ENCODE results near the gene GLI3. TPM values are rescaled to one million over a fixed set of nuclear protein-coding genes. Genes with fewer than 3 reads are reported as not detected.

The GLI3 gene
- total and polyA plus RNA-seq, 10 of the 15 experiments (the other 5 are each of a cell fraction or from before 2014, with no cell fraction given): 0.01 TPM; not detected in 8

GRCh38 chr7:42197451-42197850 lies 39.6 kb downstream of the GLI3 start:
- CTCF ChIA-PET: no interaction called here
- no peaks in the 10 kb centered on the region for H3K4me1 ChIP-seq (ENCODE audit: control insufficient read depth, insufficient read depth, low read length)
- FAIRE-seq: no peak

More at GRCh38 chr7:42197451-42197850, 39.6 kb downstream of the GLI3 start:
- Histone ChIP-seq H4K20me1 (ENCODE audit: control insufficient read depth, insufficient read depth) (no peaks in the 10 kb centered on the region), H3K9ac (ENCODE audit: control insufficient read depth, insufficient read depth, low read length) (no peak overlapping the region), H3K79me2 (ENCODE audit: control insufficient read depth, insufficient read depth, low read length) (no peaks in the 10 kb centered on the region), H3K27me3 (replicated peaks in 1 of 2; ENCODE audit: control insufficient read depth in 2 of 2, insufficient read depth in 2 of 2, low read length in 1 of 2) (no peaks in the 10 kb centered on the region), H3K36me3 (ENCODE audit: control insufficient read depth in 2 of 2, insufficient read depth in 2 of 2, low read length in 1 of 2) (no peaks in the 10 kb centered on the region), H3K9me3 (replicated peaks; ENCODE audit: control insufficient read depth, insufficient read depth, low read length) (no peaks in the 10 kb centered on the region), H3K4me3 (no peak overlapping the region), H3K4me2 (ENCODE audit: control insufficient read depth, insufficient read depth) (no peak overlapping the region), H3K27ac (ENCODE audit: control insufficient read depth, insufficient read depth) (no peak overlapping the region), H2AFZ (ENCODE audit: control insufficient read depth, low read depth, low read length) (no peak overlapping the region)
- intact Hi-C loops (cut with micrococcal nuclease; ENCODE audit: unreplicated experiment): no loop called here
- ChIA-PET RAD21 (ENCODE audit: unreplicated experiment) (no interaction called here), POLR2A (no interaction called here), SMC1A (ENCODE audit: uncharacterized antibody, unreplicated experiment) (no interaction called here)
- 28% methylated on average over 12 of the region's 12 CpGs for WGBS (ENCODE audit: insufficient coverage, insufficient replicate concordance, low lambda C conversion rate, missing lambda C conversion rate)
- DNase-seq (ENCODE audit: low read depth, low spot score): no peak
- ATAC-seq: no peak
- in situ Hi-C loops (cut with MboI): no loop called here
- TF ChIP-seq SMAD5 (IDR thresholded peaks at IDR 0.05; ENCODE audit: low read depth) (no peak), CBX5 (IDR thresholded peaks at IDR 0.05; ENCODE audit: low read depth) (no peak), TCF7 (IDR thresholded peaks at IDR 0.05; ENCODE audit: borderline replicate concordance) (no peak), CREM (IDR thresholded peaks at IDR 0.05; ENCODE audit: low read depth) (no peak), ZBTB40 (IDR thresholded peaks at IDR 0.05; ENCODE audit: borderline replicate concordance) (no peak), NBN (IDR thresholded peaks at IDR 0.05) (no peak), EGR1 (IDR thresholded peaks at IDR 0.05; ENCODE audit: borderline replicate concordance in 1 of 2, low read depth in 2 of 2, low read length in 2 of 2) (no peak), SIN3A (IDR thresholded peaks at IDR 0.05; ENCODE audit: low read depth, low read length) (no peak), TCF3 (IDR thresholded peaks at IDR 0.05; ENCODE audit: borderline replicate concordance, insufficient read depth, low read depth, low read length) (no peak), NFIC (IDR thresholded peaks at IDR 0.05; ENCODE audit: low read depth, low read length) (no peak), POLR2AphosphoS5 (IDR thresholded peaks at IDR 0.05; ENCODE audit: low read length) (no peak), NR2F1 (conservative IDR thresholded peaks at IDR 0.05) (no peak), IRF5 (IDR thresholded peaks at IDR 0.05; ENCODE audit: borderline replicate concordance) (no peak)
- TF ChIP-seq, protein P1, sequence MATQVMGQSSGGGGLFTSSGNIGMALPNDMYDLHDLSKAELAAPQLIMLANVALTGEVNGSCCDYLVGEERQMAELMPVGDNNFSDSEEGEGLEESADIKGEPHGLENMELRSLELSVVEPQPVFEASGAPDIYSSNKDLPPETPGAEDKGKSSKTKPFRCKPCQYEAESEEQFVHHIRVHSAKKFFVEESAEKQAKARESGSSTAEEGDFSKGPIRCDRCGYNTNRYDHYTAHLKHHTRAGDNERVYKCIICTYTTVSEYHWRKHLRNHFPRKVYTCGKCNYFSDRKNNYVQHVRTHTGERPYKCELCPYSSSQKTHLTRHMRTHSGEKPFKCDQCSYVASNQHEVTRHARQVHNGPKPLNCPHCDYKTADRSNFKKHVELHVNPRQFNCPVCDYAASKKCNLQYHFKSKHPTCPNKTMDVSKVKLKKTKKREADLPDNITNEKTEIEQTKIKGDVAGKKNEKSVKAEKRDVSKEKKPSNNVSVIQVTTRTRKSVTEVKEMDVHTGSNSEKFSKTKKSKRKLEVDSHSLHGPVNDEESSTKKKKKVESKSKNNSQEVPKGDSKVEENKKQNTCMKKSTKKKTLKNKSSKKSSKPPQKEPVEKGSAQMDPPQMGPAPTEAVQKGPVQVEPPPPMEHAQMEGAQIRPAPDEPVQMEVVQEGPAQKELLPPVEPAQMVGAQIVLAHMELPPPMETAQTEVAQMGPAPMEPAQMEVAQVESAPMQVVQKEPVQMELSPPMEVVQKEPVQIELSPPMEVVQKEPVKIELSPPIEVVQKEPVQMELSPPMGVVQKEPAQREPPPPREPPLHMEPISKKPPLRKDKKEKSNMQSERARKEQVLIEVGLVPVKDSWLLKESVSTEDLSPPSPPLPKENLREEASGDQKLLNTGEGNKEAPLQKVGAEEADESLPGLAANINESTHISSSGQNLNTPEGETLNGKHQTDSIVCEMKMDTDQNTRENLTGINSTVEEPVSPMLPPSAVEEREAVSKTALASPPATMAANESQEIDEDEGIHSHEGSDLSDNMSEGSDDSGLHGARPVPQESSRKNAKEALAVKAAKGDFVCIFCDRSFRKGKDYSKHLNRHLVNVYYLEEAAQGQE (IDR thresholded peaks at IDR 0.05; ENCODE audit: low read depth, low read length): no peak
- TF ChIP-seq, protein P2, sequence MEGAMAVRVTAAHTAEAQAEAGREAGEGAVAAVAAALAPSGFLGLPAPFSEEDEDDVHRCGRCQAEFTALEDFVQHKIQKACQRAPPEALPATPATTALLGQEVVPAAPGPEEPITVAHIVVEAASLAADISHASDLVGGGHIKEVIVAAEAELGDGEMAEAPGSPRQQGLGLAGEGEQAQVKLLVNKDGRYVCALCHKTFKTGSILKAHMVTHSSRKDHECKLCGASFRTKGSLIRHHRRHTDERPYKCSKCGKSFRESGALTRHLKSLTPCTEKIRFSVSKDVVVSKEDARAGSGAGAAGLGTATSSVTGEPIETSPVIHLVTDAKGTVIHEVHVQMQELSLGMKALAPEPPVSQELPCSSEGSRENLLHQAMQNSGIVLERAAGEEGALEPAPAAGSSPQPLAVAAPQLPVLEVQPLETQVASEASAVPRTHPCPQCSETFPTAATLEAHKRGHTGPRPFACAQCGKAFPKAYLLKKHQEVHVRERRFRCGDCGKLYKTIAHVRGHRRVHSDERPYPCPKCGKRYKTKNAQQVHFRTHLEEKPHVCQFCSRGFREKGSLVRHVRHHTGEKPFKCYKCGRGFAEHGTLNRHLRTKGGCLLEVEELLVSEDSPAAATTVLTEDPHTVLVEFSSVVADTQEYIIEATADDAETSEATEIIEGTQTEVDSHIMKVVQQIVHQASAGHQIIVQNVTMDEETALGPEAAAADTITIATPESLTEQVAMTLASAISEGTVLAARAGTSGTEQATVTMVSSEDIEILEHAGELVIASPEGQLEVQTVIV (IDR thresholded peaks at IDR 0.05; ENCODE audit: borderline replicate concordance, partially characterized antibody): no peak
- no TSS peak for BruUV-seq (replicated peaks)

All from GM12878 (cell line).